Choroid plexus epithelial cell (primary cell): Measurements from ENCODE around the gene ZNF473.

Experiments
- DNase-seq: peaks from one replicate; pipeline ENCODE4 v3.0.0-alpha.2; 2010; ENCODE audit warnings: low read depth
- H3K4me3 ChIP-seq: 2 replicates; pipeline ENCODE4 v1.5.1; 2011; ENCODE audit warnings: low read depth, mild to moderate bottlenecking, control low read depth, low read length, moderate library complexity
- CTCF ChIP-seq: conservative IDR thresholded peaks from 2 replicates; pipeline ENCODE4 v1.5.1; 2011; ENCODE audit warnings: low read depth, mild to moderate bottlenecking, control low read depth, inconsistent platforms, low read length, moderate library complexity

ZNF473 gene

GRCh38 chr19:50036908-50037307 lies 11.1 kb downstream of the ZNF473 start:
- TF ChIP-seq CTCF = no peak
- no peak for DNase-seq

DNA sequence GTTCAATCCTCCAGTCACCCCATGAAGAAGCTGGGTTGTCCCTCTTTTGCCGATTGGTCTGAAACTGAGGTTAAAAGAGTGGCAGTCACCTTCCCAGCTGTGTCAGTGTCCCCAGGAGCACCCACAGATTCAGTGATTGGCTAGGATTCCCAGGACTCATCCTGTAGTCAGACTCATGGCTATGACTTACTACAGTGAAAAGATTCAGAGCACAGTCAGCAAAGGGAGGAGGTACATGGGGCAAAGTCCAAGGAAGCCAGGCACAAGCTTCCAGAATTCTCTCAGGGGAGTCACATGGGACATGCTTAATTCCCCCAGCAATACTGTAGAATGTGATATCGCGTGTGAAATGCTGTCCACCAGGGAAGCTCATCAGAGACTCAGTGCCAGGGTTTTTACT lies 14.2 kb downstream of the ZNF473 start:
- no peak overlapping the region for H3K4me3 ChIP-seq
- no peak for TF ChIP-seq CTCF
- DNase-seq = no peak

More at GRCh38 chr19:50036908-50037307, 11.1 kb downstream of the ZNF473 start:
- no peak overlapping the region for H3K4me3 ChIP-seq

DNA sequence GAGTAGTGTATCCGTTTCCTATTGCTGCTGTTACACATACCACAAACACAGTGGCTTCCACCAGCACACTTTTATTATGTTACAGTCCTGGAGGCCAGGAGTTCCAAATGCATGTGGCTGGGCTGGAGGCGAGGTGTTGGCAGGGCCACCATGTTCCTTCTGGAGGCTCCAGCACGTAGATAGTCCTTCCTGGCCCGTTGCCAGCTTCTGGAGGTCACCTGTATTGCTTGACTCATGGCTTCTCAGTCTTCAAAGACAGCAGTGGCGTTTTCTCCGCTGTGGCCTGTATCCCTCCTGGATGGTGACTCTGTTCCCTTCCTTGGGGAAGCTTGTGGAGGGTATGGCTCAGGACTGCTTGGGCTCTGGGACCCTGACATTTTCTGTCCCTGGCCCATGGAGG lies 15.2 kb downstream of the ZNF473 start:
- H3K4me3 ChIP-seq = no peak overlapping the region
- DNase-seq = no peak
- TF ChIP-seq CTCF = no peak

- no peak overlapping the region for H3K4me3 ChIP-seq
- no peak for DNase-seq
- no peak for TF ChIP-seq CTCF
Measured at GRCh38 chr19:50042363-50043024, 16.7 kb downstream of the ZNF473 start.

GRCh38 chr19:50043967-50044366 lies 18.2 kb downstream of the ZNF473 start:
- no peak for TF ChIP-seq CTCF
- no peak for DNase-seq
- H3K4me3 ChIP-seq = no peak overlapping the region

DNA sequence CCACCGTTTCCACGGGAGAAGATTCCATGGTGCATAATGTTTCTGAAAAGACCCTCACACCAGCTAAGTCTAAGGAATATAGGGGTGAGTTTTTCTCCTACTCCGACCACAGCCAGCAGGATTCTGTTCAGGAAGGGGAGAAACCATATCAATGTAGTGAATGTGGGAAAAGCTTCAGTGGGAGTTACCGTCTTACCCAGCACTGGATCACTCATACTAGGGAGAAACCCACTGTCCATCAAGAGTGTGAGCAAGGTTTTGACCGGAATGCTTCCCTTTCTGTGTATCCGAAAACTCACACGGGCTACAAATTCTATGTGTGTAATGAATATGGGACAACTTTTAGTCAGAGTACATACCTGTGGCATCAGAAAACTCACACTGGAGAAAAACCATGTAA lies 19.1 kb downstream of the ZNF473 start:
- H3K4me3 ChIP-seq = no peak overlapping the region
- no peak for TF ChIP-seq CTCF
- DNase-seq = no peak

GRCh38 chr19:50046649-50047503 lies 21.1 kb downstream of the ZNF473 start:
- peak; percentile 44 for TF ChIP-seq CTCF
- peak; percentile 5 for DNase-seq
- no peak overlapping the region for H3K4me3 ChIP-seq
